CD4-positive, alpha-beta T cell treated with Interleukin-10 for 1 hour (primary cell): Measurements from ENCODE around the gene PRICKLE3.

Source experiments
- DNase-seq: peaks from one replicate; pipeline ENCODE4 v3.0.0-alpha.2; 2020

The PRICKLE3 gene, protein sequence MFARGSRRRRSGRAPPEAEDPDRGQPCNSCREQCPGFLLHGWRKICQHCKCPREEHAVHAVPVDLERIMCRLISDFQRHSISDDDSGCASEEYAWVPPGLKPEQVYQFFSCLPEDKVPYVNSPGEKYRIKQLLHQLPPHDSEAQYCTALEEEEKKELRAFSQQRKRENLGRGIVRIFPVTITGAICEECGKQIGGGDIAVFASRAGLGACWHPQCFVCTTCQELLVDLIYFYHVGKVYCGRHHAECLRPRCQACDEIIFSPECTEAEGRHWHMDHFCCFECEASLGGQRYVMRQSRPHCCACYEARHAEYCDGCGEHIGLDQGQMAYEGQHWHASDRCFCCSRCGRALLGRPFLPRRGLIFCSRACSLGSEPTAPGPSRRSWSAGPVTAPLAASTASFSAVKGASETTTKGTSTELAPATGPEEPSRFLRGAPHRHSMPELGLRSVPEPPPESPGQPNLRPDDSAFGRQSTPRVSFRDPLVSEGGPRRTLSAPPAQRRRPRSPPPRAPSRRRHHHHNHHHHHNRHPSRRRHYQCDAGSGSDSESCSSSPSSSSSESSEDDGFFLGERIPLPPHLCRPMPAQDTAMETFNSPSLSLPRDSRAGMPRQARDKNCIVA

DNA sequence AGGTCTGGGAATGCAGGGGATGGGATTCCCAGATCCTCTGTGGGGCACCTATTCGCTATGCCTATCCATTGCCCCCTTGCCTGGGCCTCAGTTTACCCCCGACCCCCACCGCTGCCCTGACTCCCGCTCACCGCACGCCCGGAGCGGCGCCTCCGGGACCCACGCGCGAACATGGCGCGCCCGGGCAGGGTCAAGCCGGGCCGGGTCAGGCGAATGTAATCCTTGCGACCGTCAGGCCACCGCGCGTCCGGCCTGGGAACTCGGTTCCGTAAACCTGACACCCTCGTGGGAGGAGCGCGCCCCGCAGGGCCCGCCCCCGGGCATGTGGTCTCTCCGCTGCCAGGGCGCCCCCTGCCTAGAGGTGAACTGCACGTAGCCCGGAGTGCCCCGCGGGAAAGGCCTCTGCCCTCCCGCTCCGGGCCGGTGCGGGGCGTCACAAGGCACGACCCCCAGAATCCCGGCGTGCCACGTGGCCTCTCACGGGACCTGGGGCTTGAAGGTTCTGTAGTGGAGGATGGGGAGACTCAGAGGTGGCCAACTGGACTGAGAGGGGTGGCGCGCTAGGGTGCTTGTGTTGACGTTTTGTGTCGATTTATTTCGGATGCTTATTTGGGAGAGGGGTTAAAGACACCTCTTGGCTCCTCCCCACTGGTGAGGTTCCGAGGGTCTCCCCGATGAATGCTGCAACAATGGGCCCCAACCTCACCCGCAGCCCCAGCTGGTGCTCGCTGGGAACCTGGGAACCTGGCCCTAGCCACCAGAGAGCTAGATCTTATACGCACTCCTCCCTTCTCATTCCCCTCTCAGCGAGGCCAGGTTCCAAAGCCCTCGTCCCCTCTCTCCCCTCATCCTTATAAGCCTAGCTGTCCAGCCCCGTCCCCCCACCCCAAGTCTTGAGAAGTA lies at the start of gene PRICKLE3:
TSS of gene PRICKLE3 (minus strand) at position 249 of the 903 bp plus-strand sequence. CDS start at position 173, 76 bp downstream.
- peak; percentile 76 for DNase-seq

DNA sequence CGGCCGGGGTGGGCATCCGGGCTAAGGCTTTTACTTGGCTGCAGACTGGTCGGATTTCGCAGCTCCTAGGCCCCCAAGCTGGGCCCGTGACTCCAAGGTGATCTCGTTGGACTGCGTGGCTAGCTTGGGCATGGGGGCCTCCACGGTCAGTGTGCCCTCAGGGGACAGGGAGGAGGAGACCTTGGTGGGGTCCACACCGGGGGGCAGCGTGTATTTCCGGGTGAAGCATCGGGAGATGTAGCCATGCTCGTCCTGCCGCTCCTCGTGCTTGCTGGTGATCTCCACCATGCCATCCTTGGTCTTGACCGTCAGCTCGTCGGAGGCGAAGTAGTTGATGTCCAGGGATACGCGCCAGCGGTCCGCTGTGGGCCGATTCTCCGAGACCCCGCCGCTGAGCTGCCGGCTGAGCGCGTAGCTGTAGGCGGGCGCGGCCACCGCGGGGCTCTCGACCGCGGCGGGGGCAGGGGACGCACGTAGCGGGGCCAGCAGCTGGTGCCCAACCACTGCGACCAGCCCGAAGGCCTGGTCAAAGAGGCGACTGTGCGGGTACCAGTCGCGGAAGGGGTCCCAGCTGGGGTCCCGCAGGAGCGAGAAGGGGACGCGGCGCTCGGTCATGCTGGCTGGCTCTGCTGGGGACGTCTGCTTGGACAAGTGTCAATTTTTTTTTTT lies 47.8 kb upstream of the PRICKLE3 start:
- DNase-seq: no peak

DNA sequence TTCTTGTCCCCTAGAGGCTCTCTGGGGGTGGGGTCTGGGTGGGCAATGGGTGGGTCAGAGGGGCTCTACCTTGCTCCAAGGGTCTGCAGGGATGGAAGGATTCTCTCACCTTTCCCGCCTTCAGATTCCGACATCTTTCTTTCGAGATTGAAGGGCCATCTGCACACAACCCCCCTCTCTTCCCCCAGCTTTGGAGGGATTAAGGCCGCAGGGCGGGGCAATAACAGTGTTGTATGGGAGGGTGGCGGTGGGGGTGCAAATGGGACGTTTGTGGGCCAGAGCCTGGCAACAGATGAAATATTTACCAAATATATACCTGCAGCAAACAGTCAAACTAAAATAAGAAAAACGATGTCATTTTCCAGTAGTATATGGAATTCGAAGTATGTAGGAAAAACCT lies 47.0 kb upstream of the PRICKLE3 start, which contains the start of gene CACNA1F:
TSS of gene CACNA1F (minus strand) at position 165 of the 400 bp plus-strand sequence. CDS start at position 134, 31 bp downstream.
- no peak for DNase-seq

GRCh38 chrX:49232525-49232924 lies 46.4 kb upstream of the PRICKLE3 start:
- DNase-seq: no peak

- no peak for DNase-seq
Measured at GRCh38 chrX:49231333-49232000, 45.3 kb upstream of the PRICKLE3 start.

GRCh38 chrX:49230500-49231232 lies 44.5 kb upstream of the PRICKLE3 start:
- DNase-seq: peak; percentile 68

GRCh38 chrX:49228185-49228584 lies 42.0 kb upstream of the PRICKLE3 start:
- DNase-seq: no peak

GRCh38 chrX:49227726-49228125 lies 41.6 kb upstream of the PRICKLE3 start:
- DNase-seq: no peak

DNA sequence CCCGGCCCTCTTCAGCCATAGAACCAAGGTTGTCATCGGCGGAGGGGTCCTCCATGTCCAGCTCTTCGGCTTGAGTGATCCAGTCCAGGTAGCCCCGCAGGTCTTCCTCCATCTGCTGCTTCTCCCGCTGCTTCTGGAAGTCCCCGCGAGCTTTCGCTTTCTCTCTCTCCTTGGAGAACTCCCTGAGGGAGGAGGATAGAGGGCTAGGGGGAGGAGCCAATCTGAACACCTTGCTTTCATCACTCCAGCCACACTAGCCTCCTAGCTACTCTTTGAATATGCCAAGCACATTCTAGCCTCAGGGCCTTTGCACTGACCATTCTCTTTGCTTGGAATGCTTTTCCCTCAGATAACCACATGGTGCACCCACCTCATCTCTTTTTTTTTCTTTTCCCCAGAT lies 40.8 kb upstream of the PRICKLE3 start:
- DNase-seq: no peak

GRCh38 chrX:49225858-49226257 lies 39.7 kb upstream of the PRICKLE3 start:
- no peak for DNase-seq

GRCh38 chrX:49221868-49222267 lies 35.7 kb upstream of the PRICKLE3 start:
- DNase-seq: no peak

DNA sequence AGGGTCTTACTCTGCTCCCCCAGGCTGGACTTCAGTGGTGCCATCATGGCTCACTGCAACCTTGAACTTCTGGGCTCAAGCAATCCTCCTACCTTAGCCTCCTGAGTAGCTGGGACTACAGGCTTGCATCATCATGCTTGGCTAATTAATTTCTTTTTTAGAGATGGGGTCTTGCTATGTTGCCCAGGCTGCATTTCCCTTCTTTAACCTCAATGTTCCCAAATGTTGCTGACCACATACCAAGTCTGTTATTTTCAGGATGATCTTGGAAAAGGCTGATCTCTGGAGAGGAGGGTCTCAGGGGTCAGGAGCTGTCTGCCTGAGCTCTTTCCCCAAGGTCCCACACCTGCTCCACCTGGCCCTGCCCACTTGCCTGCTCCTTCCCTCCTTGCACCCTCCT lies 33.9 kb upstream of the PRICKLE3 start:
- no peak for DNase-seq

GRCh38 chrX:49214996-49215526 lies 28.9 kb upstream of the PRICKLE3 start:
- no peak for DNase-seq

GRCh38 chrX:49214416-49214815 lies 28.2 kb upstream of the PRICKLE3 start:
- DNase-seq: no peak

DNA sequence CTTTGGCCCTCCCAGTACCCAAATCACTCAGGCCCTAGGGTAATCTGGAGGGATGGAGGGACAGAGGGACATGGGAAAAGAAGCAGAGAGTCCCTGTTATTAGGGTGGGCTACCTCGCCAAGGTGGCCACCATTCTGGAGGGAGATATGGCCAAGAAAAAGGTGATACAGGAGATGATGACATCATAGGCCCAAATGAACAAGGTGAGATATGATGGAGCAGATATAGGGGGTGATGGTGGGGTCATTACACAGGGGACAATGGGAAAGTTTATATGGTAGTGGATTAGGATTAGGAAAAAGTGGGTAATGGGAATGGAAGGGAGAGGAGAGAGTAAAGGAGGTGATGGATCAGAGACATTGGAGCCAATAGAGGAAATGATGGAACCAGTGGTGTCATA lies 26.7 kb upstream of the PRICKLE3 start:
- DNase-seq: no peak

DNA sequence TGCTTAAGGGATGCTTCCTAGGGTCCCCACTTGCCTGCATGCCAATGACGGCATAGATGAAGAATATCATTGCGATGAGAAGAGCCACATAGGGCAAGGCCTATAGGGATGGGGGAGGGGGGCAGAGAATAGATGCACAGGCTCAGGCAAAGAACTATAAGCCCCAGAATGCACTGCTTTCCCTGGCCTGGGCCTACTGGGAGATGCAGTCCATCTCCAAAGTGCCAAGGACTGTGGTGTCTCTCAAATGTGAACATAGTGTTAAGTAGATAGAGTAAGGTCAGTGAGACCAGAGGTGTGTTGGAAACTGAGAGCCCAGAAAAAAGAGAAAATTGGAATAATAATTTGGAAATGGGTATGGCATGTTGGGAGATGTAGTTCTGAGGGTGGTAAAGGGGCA lies 26.0 kb upstream of the PRICKLE3 start:
- no peak for DNase-seq

DNA sequence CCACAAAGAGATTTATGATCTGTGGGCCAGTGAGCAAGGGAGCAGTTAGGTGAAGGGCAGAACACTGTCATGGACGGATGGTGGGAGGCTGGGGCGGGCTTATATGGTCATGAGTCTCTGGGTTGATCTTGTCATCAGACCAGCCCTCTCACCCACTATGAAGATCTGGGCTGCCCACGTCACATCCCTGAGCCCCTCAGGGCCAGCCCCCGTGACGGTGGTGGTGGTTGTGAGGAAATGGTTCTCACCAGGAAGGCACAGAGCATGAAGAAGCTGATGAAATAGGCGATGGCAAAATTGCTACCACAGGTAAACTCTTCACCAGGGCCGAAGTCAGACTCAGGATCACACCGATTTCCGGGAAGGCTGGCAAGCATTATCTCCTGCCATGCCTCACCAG lies 24.9 kb upstream of the PRICKLE3 start:
- no peak for DNase-seq

GRCh38 chrX:49210406-49210805 lies 24.2 kb upstream of the PRICKLE3 start:
- DNase-seq: no peak

DNA sequence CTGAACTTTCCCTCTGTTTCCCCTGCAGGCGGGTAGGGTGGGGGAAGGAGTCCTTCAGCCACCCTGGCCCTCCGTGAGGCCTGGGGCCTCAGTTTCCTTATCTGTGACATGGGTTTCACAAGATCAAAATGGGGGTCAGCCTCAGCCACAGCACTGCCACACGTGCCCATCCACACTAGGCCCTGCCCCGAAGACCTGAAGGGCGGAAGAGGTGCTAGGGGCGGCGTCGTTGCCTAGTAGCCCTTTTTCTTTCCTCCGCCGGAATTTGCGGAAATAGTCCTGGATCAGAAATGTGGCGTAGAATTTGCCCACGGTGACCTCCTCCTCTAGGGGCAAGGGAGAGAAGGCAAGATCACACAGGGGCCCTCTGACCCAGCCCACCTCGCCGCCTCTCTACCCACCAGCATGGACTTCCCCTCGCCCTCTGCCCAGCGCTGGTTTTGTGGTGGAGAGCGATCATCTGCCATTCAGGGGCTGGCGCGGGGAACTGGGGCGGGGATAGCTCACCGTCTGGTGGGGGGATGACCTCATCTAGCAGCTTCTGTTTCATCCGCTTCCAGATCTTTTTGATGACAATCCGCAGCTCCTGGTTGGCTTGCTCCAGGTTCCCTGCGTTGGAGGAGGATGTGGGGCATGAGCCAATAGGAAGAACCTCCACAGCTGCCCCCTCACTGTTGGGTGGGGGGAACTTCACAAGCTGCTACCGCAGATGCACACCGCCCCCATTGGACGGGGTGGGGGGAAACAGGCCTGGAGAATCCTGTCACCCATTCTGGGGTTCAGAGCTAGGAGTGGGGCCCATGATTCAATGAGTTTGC lies 23.5 kb upstream of the PRICKLE3 start:
- no peak for DNase-seq

DNA sequence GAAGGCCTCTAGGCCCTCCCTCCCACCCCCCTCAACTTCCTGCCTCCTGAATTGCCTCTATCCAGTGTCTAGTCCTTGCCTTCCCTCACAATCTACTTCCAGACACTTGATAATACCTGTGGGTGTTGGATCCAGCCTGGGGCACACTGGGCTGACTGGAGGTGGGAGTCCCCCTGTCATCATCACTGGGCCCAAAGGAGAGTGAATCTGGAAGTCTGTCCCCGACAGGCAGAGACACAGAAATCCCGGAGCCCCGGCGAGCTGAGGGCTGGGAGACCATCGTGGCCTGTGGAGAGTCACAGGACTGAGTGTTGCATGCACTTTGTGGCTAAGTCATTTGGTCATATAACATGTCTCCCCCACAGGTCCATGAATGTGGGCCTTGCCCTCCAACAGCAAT lies 22.2 kb upstream of the PRICKLE3 start:
- no peak for DNase-seq
